Heart left ventricle (tissue), 16 donors: ENCODE data around the gene C14orf119. TPM values are rescaled to one million over a fixed set of nuclear protein-coding genes. Genes with fewer than 3 reads are reported as not detected.

Experiments used
- ATAC-seq, 4 donors: fragments of 200-7000 bp; cut with Tn5 transposase; one replicate each; pipeline ENCODE4 v1.9.1; 2020 to 2022; ENCODE audit warnings: moderate library complexity in 4 of 4, mild to moderate bottlenecking in 3 of 4, moderate number of reproducible peaks in 1 of 4
- DNase-seq, 5 donors: peaks; one replicate each; pipeline ENCODE4 v3.0.0-alpha.2; 2020
- H3K27ac ChIP-seq, 12 donors: fragments of 200-600 bp; sonication (generic) in 4 of 12; one replicate each; pipeline versions ENCODE4 v1.5.0 to v1.8.0; 2016 to 2022; ENCODE audit warnings: mild to moderate bottlenecking in 2 of 12
- H3K27me3 ChIP-seq, 9 donors: fragments of 200-600 bp; sonication (generic) in 2 of 9; one replicate each; pipeline versions ENCODE4 v1.5.1 to v1.8.0; 2016 to 2022; ENCODE audit warnings: mild to moderate bottlenecking in 3 of 9
- H3K36me3 ChIP-seq, 9 donors: fragments of 200-600 bp; sonication (generic) in 2 of 9; one replicate each; pipeline versions ENCODE4 v1.5.0 to v1.8.0; 2018 to 2022; ENCODE audit warnings: mild to moderate bottlenecking in 2 of 9
- H3K4me1 ChIP-seq, 12 donors: fragments of 200-600 bp; sonication (generic) in 4 of 12; one replicate each; pipeline versions ENCODE4 v1.5.0 to v1.8.0; 2016 to 2022; ENCODE audit warnings: mild to moderate bottlenecking in 3 of 12
- H3K4me3 ChIP-seq, 12 donors: fragments of 200-600 bp; sonication (generic) in 4 of 12; one replicate each; pipeline versions ENCODE4 v1.5.0 to v1.8.0; 2017 to 2022; ENCODE audit warnings: mild to moderate bottlenecking in 9 of 12, moderate library complexity in 4 of 12
- H3K9me3 ChIP-seq, 12 donors: fragments of 200-600 bp; sonication (generic) in 4 of 12; one replicate each; pipeline versions ENCODE4 v1.5.0 to v1.8.0; 2016 to 2022; ENCODE audit warnings: mild to moderate bottlenecking in 1 of 12
- CTCF ChIP-seq, 12 donors: fragments of 200-600 bp; sonication (generic) in 4 of 12; IDR thresholded peaks; one replicate each; pipeline versions ENCODE4 v1.5.0 to v1.8.0; 2018 to 2022; ENCODE audit warnings: antibody characterized with exemption in 12 of 12, mild to moderate bottlenecking in 5 of 12
- POLR2A ChIP-seq, 2 donors: fragments of 450-650 bp; IDR thresholded peaks; one replicate each; pipeline ENCODE4 v1.6.1; 2017; ENCODE audit warnings: antibody characterized with exemption in 2 of 2, mild to moderate bottlenecking in 2 of 2, moderate library complexity in 2 of 2
- WGBS, 4 donors: extraction: QIAGEN DNeasy Blood & Tissue Kit in 2 of 4; methylation state at CpG; one replicate each; pipeline versions ENCODE4 v1.1.5 to v1.1.7; 2013 to 2018; 5-methylcytosine and 5-hydroxymethylcytosine counted together
- intact Hi-C, 10 donors: fragments of 100-400 bp; cut with DNase I; formaldehyde crosslinking; loops; one replicate each; pipeline versions ENCODE4 v1.11.1 to v1.14.2; 2022
- polyA plus RNA-seq, 2 donors: library from polyadenylated mRNA; stranded (reverse); fragments of 200-250 nt; gene quantifications; one replicate each; pipeline ENCODE4 v1.2.3, GENCODE V29; 2013
- total RNA-seq, 9 donors: library from RNA; depleted of rRNA in 2 of 9; stranded (reverse); fragments of >200 nt in 2 of 9; fragmentation: NEBNext Ultra II Directional in 3 of 9; extraction: Animal tissue kit (Norgen Biotek cat#: 25700) in 3 of 9; gene quantifications; one replicate each; pipeline versions ENCODE4 v1.1.0 to v1.2.4, GENCODE V29; 2016 to 2023
- donor health status: ischemic (EF 13 %, LVEDD 7.1; RV severe dilation, severe dysfunction).
- donor health status: healthy with polysubstance abuse.
- donor health status: DM: no; HTN: yes; CAD: no.
- donor health status: DM: no; HTN: no; CAD: no.
- donor health status: ischemic (EF 25% LVEDD 6.9; RV normal size, moderate dysfunction).
- donor health status: ischemic (EF 25% LVEDD 5.7; RV mildly dilated, moderate dysfunction).
- donor health status: healthy.
- donor health status: DM: yes; HTN: yes; CAD: no.
- donor health status: ischemic (EF 35%, LVEDD 5.7; RV mildly dilated, moderate dysfunction).
- donor health status: nonischemic (EF 11% LVEDD 7.7; RV severe dilation, severe dysfunction).
- donor health status: DM: yes; HTN: yes; CAD: no.
- donor health status: PGD.
- donor health status: ischemic (EF 29% LVEDD 5.4; RV normal size, mild dysfunction).
- donor health status: nonischemic (EF 23%, LVEDD 6.1; RV moderate dilation, normal function).

Gene C14orf119
- total and polyA plus RNA-seq, 11 donors = 8.1 to 47.7 (median 29.6) TPM

DNA sequence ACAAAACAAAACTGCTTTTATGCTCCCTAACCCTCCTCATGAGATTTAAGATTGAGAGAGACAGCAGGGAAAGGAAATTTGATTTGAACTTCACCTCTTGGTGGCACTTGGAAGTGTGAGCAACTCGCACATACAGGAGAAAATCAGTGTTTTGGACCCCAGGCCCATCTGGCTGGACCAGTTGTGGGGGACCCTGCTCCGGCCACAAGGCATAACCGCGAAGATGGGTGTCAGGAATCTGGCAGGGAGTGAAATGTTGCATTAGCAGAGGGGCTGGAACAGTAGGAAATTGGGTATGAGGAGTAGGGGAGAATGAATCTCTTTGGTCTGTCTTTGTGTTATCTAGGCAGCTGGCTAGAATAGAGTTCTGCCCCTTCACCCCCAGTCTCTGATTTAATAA is 8.3 kb downstream of the C14orf119 start:
- Histone ChIP-seq H3K36me3 (peaks cover 0 to 13% (median 4%) of the 10 kb centered on the region in 9 donors), H3K4me1 (peaks cover 0 to 15% (median 2%) of the 10 kb centered on the region in 12 donors), H3K27ac (no peak overlapping the region), H3K27me3 (no peaks in the 10 kb centered on the region), H3K4me3 (no peak overlapping the region), H3K9me3 (no peaks in the 10 kb centered on the region)
- 85 to 87% (median 87%) methylated on average over 4 of the region's 4 CpGs for WGBS, 4 donors
- intact Hi-C loops = no loop called here
- DNase-seq (no peak), ATAC-seq (no peak)
- TF ChIP-seq POLR2A (IDR thresholded peaks at IDR 0.05) (no peak), CTCF (IDR thresholded peaks at IDR 0.05) (no peak)

DNA sequence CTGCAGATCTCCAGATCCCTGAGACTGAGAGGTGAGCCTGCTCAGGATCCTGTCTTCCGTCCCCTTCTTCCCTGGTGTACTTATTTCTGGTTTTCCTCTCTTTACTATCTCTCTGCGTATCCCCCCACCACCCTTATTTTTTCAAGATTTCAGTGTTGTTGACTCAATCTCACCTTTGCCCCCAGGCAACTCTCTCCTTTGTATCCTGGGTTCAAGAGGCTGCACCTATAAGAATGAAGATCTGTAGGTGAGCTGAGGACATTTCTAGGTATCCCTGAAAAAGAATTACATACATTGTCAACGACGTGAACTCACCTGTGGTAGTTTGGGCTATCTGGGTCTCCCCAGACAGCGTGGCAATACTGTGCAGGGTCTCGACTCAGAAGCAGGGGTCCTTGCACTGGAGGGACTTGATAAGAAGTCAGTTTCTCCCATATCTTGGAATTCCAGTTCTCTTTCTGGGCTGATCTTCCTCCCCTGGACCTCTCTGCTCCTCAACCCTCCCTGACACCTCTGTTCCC is 8.8 kb downstream of the C14orf119 start:
- ATAC-seq = no peak
- WGBS, 4 donors = 72 to 86% (median 82%) methylated on average over 6 of the region's 6 CpGs

GRCh38 chr14:23104591-23105347 is 9.5 kb downstream of the C14orf119 start, which contains the start of gene CIROP:
TSS of gene CIROP (minus strand) at chr14:23104989. CDS start at chr14:23104920, 69 bp downstream.
- ATAC-seq (no peak), DNase-seq (no peak)
- WGBS, 4 donors = 62 to 77% (median 71%) methylated on average over 11 of the region's 11 CpGs
- no peak within 1 kb of the TSS for H3K4me3 ChIP-seq
- no peaks in the 10 kb centered on the region for H3K27me3 ChIP-seq
- intact Hi-C loops = loop anchor here in 3 of 10 donors (5.0 kb wide), 1 partner anchor 32 kb away; no protein-coding TSS in a partner anchor
- peaks cover 0 to 1% (median 0%) of the 10 kb centered on the region in 9 donors for H3K36me3 ChIP-seq
- no peaks in the 10 kb centered on the region for H3K9me3 ChIP-seq
- H3K4me1 ChIP-seq = peaks cover 0 to 4% (median 0%) of the 10 kb centered on the region in 12 donors
- TF ChIP-seq CTCF (IDR thresholded peaks at IDR 0.05) (no peak), POLR2A (IDR thresholded peaks at IDR 0.05) (no peak)
- no peak within 1 kb of the TSS for H3K27ac ChIP-seq

More for the DNA sequence above, 8.8 kb downstream of the C14orf119 start:
- Histone ChIP-seq H3K27me3 (no peaks in the 10 kb centered on the region), H3K27ac (no peak overlapping the region), H3K4me1 (peaks cover 0 to 10% (median 1%) of the 10 kb centered on the region in 12 donors), H3K4me3 (no peak overlapping the region), H3K36me3 (peaks cover 0 to 8% (median under 1%) of the 10 kb centered on the region in 9 donors), H3K9me3 (no peaks in the 10 kb centered on the region)
- intact Hi-C loops = no loop called here
- TF ChIP-seq CTCF (IDR thresholded peaks at IDR 0.05) (no peak), POLR2A (IDR thresholded peaks at IDR 0.05) (no peak)
- DNase-seq = no peak

DNA sequence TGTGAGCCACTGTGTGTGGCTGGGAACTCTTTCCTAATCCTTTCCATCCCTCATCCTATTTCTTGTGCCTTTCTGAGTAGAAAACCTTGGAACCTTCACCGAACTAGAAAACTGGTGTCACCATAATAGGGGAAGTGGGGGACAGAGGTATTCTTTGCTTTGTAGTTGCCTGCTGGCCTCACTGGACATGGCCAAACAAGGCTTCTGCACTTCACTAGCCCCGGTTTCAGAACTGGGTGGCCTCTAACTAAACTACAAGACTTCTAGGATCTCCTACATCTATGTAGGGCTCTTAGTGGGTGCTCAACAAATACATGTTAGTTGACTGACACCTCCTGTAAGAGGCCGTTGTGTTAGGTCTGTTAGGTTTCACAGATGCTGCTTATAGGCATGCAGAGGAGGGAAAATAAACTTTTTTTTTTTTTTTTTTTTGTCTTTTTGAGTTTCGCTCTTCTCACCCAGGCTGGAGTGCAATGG is 10.1 kb downstream of the C14orf119 start:
- TF ChIP-seq CTCF (IDR thresholded peaks at IDR 0.05) (no peak), POLR2A (IDR thresholded peaks at IDR 0.05) (no peak)
- H3K9me3 ChIP-seq = no peaks in the 10 kb centered on the region
- no peaks in the 10 kb centered on the region for H3K27me3 ChIP-seq
- WGBS, 4 donors = 92 to 94% (median 93%) methylated on average over 4 of the region's 4 CpGs
- no peak overlapping the region for H3K4me3 ChIP-seq
- ATAC-seq = no peak
- DNase-seq = no peak
- intact Hi-C loops = loop anchor here in 3 of 10 donors (5.0 kb wide), 1 partner anchor 33 kb away; no protein-coding TSS in a partner anchor
- H3K4me1 ChIP-seq = peaks cover 0 to 4% (median 0%) of the 10 kb centered on the region in 12 donors
- H3K36me3 ChIP-seq = no peaks in the 10 kb centered on the region
- no peak overlapping the region for H3K27ac ChIP-seq
